HG03064 (cell line): Measurements from ENCODE around the gene NATD1.

ENCODE experiments used
- ATAC-seq: cut with Tn5 transposase; IDR thresholded peaks from one replicate; pipeline ENCODE4 v1.9.1; 2021; ENCODE audit warnings: low read depth; ENCODE audit not compliant: unreplicated experiment

The NATD1 gene

DNA sequence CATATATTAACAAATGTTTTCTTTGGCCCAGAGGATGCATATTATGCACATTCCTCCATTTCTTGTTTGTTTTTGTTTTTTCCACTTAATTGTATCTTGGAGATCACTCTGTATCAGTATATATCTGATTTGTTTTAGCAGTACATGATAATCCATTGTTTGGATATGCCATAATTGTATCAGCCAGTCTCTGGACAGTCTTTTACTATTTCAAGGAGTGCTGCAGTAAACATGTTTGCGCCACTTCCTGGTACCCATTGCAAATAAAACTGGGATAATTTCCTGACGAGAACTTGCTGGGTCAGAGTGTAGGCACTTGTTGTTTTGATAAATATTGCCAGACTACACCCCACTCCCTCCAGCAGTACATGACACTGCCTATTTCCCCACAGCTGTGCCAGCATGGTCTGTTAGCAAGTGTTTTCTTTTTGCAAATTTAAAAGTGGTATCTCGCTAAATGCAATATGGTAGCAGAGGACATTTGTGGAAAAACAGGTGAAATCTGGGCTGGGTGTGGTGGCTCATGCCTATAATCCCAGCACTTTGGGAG lies 34.3 kb downstream of the NATD1 start:
- no peak for ATAC-seq

GRCh38 chr17:21218101-21218500 lies 35.1 kb downstream of the NATD1 start:
- ATAC-seq = no peak

- ATAC-seq = no peak
Measured at GRCh38 chr17:21217346-21217745, 35.9 kb downstream of the NATD1 start.

DNA sequence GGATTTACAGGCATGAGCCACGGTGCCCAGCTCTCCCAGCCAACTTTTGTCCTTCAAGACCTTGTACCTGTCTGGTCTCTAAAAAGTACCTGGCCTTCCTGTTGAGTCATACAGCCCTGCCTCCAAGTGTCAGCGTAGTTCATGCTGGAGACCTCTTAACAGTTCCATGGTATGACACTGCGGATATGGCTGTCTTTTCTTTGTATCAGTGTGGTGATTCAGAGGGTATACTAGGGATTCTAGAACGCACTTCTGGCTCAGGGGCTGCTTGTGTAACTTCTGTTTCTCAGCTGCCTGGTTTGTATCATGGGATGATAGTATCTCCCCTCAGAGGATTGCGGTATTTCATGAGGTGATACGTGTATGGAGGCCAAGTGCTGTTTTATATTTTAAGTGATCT lies 37.3 kb downstream of the NATD1 start:
- no peak for ATAC-seq

GRCh38 chr17:21214777-21215541 lies 38.3 kb downstream of the NATD1 start:
- ATAC-seq = peak; percentile 9

DNA sequence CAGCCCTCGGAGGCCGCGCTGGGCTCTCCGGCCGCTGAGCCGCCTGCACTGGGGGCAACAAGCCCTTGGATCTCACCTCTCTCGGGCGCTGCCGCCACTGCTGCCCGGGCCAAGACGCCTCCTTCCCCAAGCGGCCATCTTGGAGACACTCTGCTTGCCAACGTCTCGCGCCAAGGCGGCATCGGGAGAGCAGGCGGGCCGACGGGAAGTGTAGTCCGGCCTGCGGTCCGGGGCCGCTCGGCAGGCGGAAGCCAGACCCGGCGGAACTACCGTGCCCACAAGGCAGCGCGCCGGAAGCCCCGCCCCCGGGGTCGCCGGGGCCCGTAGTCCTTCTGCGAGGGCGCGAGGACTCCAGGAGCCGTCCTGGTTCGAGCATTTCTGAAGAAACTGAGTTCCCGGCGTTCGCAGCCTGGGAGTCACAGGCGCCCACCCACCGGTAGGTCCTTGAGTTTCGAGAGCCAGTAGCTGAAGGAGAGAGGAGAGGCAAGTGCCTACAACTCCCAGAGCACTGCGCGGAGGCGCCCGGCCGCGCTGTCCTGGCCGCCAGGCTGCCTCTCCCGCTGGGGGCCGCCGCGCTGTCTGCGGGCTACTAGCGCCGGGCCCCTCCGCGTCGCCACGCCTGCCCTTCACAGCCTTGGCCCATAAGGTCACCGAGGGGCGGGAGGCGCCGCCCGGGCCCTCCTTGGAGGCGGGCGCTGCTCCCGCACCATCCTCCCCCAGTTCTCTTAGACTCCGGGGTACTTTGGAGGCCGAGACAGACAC lies 39.0 kb downstream of the NATD1 start, which contains the start of gene TMEM11:
Gene TMEM11, minus strand, starts transcription at position 147 of the 762 bp plus-strand sequence. Its CDS starts 9 bp downstream, at position 138.
- peak; percentile 80 for ATAC-seq

GRCh38 chr17:21213638-21214014 lies 39.6 kb downstream of the NATD1 start:
- peak; percentile 20 for ATAC-seq

DNA sequence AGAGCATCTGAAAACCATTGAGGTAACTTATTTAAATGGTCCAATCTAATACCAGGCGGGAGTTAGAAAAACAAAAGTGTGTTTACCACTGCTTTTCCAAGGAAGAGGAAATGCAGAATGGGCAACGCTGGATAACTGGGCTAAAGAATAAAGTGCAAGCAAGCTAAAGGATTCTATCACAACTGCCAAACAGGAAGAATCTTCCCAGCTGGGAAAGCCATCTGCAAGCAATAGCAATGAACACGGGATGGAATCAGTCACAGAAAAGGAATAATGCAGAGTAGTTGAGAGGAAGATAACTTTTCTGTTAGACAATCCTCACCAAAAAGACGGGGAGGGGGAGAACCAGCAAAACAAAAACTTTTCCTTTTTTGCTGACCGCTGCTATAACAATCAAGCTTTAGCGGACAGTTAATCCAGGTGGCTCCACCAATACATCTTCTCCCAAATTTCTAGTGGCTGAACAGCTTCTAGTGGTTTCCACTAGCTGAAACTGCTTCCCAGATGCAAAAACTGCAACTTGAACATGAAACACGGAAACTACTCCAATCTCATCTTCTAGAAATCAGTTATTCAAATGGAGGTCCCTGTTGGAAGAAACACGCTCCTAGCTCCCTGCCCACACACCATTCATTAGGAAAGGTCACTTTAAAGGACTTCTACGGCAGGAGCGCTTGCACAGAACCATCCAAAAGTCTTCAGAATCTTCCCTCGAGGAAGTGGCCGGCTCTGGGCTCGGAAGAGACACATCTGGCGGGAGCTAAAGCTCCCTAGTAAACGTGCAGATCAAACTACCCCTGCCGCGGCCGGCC lies 40.2 kb downstream of the NATD1 start:
- ATAC-seq = no peak

GRCh38 chr17:21211825-21212479 lies 41.3 kb downstream of the NATD1 start:
- ATAC-seq = no peak

- ATAC-seq = no peak
Measured at GRCh38 chr17:21210411-21211076, 42.7 kb downstream of the NATD1 start.

- no peak for ATAC-seq
Measured at GRCh38 chr17:21209511-21210175, 43.6 kb downstream of the NATD1 start.

DNA sequence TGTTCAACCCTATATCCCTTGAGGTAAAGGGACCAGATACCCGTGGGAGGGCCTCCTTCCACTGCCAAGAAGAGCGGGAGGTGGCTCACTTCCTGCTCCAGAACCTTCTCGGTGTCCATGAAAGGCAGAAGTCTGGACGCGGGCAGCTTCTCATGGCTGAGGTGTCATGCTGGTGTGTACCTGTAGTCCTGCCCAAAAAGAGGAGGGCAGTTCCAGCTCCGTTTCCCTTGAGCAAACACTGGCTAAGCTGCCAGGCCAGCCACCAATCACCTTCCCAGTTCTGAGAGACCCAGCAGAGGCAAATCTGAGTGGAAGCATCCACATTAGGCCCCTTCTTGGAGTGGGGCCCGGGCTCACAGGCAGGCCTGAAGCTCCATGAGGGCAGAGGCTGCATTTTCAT lies 44.9 kb downstream of the NATD1 start:
- ATAC-seq = no peak

GRCh38 chr17:21204935-21205334 lies 48.3 kb downstream of the NATD1 start:
- no peak for ATAC-seq

DNA sequence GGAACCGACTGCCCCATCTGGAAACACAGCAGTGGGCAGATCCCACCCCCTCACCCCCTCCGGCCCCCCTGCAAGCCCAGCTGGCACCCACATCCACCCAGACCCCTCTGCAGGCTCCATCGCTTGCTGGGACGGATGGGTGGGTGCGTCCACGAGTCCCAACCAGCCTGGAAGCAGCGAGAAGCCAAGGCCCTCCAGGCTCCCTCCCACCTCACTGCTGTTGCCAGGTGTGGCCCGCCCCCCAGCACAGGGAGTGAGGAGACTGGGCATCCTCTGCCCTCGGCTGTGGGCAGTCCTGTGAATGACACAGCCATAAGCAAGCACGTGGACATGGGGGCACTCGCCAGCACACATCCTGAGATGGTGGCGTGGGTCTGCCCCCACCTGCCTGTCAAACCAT lies 50.7 kb downstream of the NATD1 start:
- no peak for ATAC-seq

DNA sequence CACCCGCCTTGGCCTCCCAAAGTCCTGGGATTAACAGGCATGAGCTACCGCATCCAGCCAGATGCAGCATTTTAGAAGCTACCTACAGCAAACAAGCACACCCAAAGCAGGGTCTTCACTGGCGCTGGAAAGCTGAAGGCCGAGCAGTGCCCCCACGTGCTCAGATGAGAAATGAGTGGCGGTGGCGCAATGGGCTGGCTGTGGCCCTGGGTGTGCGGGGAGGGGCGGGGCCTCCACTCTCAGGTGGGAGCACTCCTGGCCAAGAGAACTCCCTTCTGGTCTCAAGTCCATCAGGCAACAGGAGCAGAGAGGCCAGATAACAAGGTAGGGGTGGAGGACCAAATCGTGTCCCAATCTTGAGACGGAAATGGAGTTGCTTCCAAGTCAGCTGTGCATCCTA lies 51.3 kb downstream of the NATD1 start:
- ATAC-seq = no peak

DNA sequence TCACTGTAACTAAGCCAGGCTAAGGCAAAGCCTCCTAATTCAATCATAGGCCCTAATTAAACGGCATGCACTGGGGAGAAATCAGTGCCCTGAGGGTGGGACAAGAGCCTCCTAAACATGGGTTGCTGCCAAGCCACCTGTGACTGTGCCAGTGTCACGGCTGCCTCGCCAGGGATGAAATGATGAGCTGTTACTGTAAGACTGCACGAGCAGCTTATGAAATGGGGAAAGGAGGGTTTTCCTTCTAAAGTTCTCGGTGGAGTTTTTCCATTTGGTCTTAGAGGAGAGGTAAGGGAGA lies 52.0 kb downstream of the NATD1 start:
- no peak for ATAC-seq

- ATAC-seq = no peak
Measured at GRCh38 chr17:21200590-21201297, 52.5 kb downstream of the NATD1 start.

- ATAC-seq = no peak
Measured at GRCh38 chr17:21199856-21200255, 53.4 kb downstream of the NATD1 start.

DNA sequence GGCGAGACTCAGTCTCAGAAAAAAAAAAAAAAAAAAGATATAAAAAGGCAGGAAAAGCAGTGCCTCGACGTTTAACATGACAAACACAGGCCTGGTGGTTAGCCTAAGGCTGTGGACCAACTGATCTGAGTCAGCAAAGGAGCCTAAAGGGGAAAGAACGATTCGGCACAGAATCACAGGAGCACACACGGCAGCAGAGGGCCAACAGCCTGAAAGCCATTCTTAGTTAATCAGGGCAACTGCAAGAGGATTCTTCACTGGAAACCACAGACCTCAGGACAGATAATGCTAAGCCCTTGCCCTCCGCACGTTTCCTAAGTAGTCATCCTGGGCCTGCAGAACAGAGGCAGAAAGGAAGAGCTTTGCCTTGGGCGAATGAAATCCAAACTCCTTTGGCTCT lies 53.9 kb downstream of the NATD1 start:
- no peak for ATAC-seq
